OCI-LY7 (cell line): Measurements from ENCODE around the gene PTBP3. TPM values are rescaled to one million over a fixed set of nuclear protein-coding genes. Genes with fewer than 3 reads are reported as not detected.

ENCODE experiments used
- BruUV-seq: library from RNA; stranded (reverse); fragments of 400-500 nt; replicated peaks from 2 replicates; lab custom pipeline; 2021; lab: Mats Ljungman, UMichigan
- CTCF ChIA-PET: fragments of 300-600 bp; sonication (Branson Sonifier 250); formaldehyde crosslinking; loops from one replicate; lab custom pipeline; 2022; ENCODE audit warnings: antibody characterized with exemption; ENCODE audit not compliant: unreplicated experiment; lab: Charles Lee
- POLR2A ChIA-PET: fragments of 300-600 bp; sonication (Branson Sonifier 250); formaldehyde crosslinking; loops from one replicate; lab custom pipeline; 2022; ENCODE audit warnings: antibody characterized with exemption; lab: Charles Lee
- DNase-seq: peaks from one replicate; pipeline ENCODE4 v3.0.0-alpha.2; 2015; ENCODE audit warnings: low spot score
- H2AFZ ChIP-seq: fragments of 200-600 bp; sonication (generic), shearing (Covaris generic); 2 replicates; pipeline ENCODE4 v1.6.1; 2014; ENCODE audit warnings: mild to moderate bottlenecking, antibody characterized with exemption, low read length, moderate library complexity
- H3K27ac ChIP-seq: fragments of 200-600 bp; sonication (generic); 2 replicates; pipeline ENCODE4 v1.5.1; 2014; ENCODE audit warnings: mixed run types, low read depth, mild to moderate bottlenecking, moderate library complexity, low read length, inconsistent platforms; ENCODE audit not compliant: poor library complexity, severe bottlenecking
- H3K36me3 ChIP-seq: fragments of 200-600 bp; sonication (generic); 2 replicates; pipeline ENCODE4 v1.6.1; 2014; ENCODE audit warnings: mild to moderate bottlenecking, antibody characterized with exemption, low read length, moderate library complexity, mixed read lengths; ENCODE audit not compliant: insufficient read depth
- H3K4me1 ChIP-seq: fragments of 200-600 bp; sonication (generic); 2 replicates; pipeline ENCODE4 v1.5.1; 2014; ENCODE audit warnings: mild to moderate bottlenecking, low read length; ENCODE audit not compliant: insufficient read depth, poor library complexity, severe bottlenecking
- H3K4me2 ChIP-seq: fragments of 200-600 bp; sonication (generic); 2 replicates; pipeline ENCODE4 v1.6.1; 2014; ENCODE audit warnings: mild to moderate bottlenecking, low read length
- H3K4me3 ChIP-seq: fragments of 200-600 bp; sonication (generic); 2 replicates; pipeline ENCODE4 v1.5.1; 2014; ENCODE audit warnings: mild to moderate bottlenecking, low read depth, low read length; ENCODE audit not compliant: poor library complexity, severe bottlenecking
- H3K79me2 ChIP-seq: fragments of 200-600 bp; sonication (generic); 2 replicates; pipeline ENCODE4 v1.6.1; 2016; ENCODE audit warnings: low read depth, mild to moderate bottlenecking, low read length, moderate library complexity, mixed read lengths; ENCODE audit not compliant: insufficient read depth
- H3K9me2 ChIP-seq: fragments of 200-600 bp; sonication (generic); 2 replicates; pipeline ENCODE4 v1.6.1; 2016; ENCODE audit warnings: mild to moderate bottlenecking, low read length, mixed read lengths; ENCODE audit not compliant: insufficient read depth
- H3K9me3 ChIP-seq: fragments of 200-600 bp; sonication (generic); 2 replicates; pipeline ENCODE4 v1.6.1; 2014; ENCODE audit warnings: mild to moderate bottlenecking, mixed run types, low read length, mixed read lengths
- H4K20me1 ChIP-seq: fragments of 200-600 bp; sonication (generic); 2 replicates; pipeline ENCODE4 v1.6.1; 2014; ENCODE audit warnings: mild to moderate bottlenecking, antibody characterized with exemption, low read length, moderate library complexity, mixed read lengths; ENCODE audit not compliant: insufficient read depth
- CTCF ChIP-seq: fragments of 200-600 bp; sonication (generic); conservative IDR thresholded peaks from 2 replicates; pipeline ENCODE4 v1.5.1; 2014; ENCODE audit warnings: mild to moderate bottlenecking, antibody characterized with exemption, low read length, moderate library complexity, mixed read lengths
- EZH2phosphoT487 ChIP-seq: fragments of 200-600 bp; sonication (generic); IDR thresholded peaks from 2 replicates; pipeline ENCODE4 v1.6.1; 2018; ENCODE audit warnings: low read depth, borderline replicate concordance, mild to moderate bottlenecking, mixed run types, antibody characterized with exemption, low read length, moderate library complexity, mixed read lengths
- intact Hi-C: fragments of 100-400 bp; cut with micrococcal nuclease; formaldehyde crosslinking; loops from one replicate; pipeline ENCODE4 v1.10.0; 2022; ENCODE audit not compliant: unreplicated experiment
- small RNA-seq: library from RNA; depleted of rRNA; stranded (forward); fragments of <200 nt; gene quantifications from one replicate; pipeline ENCODE3, GENCODE V24; 2014
- total RNA-seq, 2 experiments: library from RNA; depleted of rRNA in 1 of 2; stranded (reverse); fragments of >200 nt in 1 of 2; shearing (Covaris generic) in 1 of 2; gene quantifications; 2 replicates each; pipeline ENCODE4 v1.2.3, GENCODE V29; 2014 to 2022

The PTBP3 gene
- total RNA-seq, 2 experiments from 2014 or later = 38.1 to 98.2 TPM

- BruUV-seq = no TSS peak
- TF ChIP-seq CTCF (no peak), EZH2phosphoT487 (no peak)
Measured at GRCh38 chr9:112170235-112170634, 163.2 kb downstream of the PTBP3 start.

GRCh38 chr9:112169368-112169767 lies 164.1 kb downstream of the PTBP3 start:
- H3K9me3 ChIP-seq = no peaks in the 10 kb centered on the region
- TF ChIP-seq CTCF = no peak
- H3K4me3 ChIP-seq = no peak overlapping the region
- no peak overlapping the region for H3K4me2 ChIP-seq
- H3K27ac ChIP-seq = no peak overlapping the region
- no peaks in the 10 kb centered on the region for H3K9me2 ChIP-seq
- no peaks in the 10 kb centered on the region for H3K79me2 ChIP-seq
- intact Hi-C loops = no loop called here
- no TSS peak for BruUV-seq
- no peaks in the 10 kb centered on the region for H3K36me3 ChIP-seq
- DNase-seq = no peak
- no peaks in the 10 kb centered on the region for H3K4me1 ChIP-seq
- ChIA-PET CTCF (no interaction called here), POLR2A (interaction anchor here (0.6 to 0.7 kb wide), 2 partner anchors 152 to 327 kb away, joined by 3 to 4 read pairs; no protein-coding TSS in a partner anchor)
- no peaks in the 10 kb centered on the region for H4K20me1 ChIP-seq
- H2AFZ ChIP-seq = no peak overlapping the region

More at GRCh38 chr9:112170235-112170634, 163.2 kb downstream of the PTBP3 start:
- Histone ChIP-seq H3K9me2 (no peaks in the 10 kb centered on the region), H3K4me2 (no peak overlapping the region), H3K79me2 (no peaks in the 10 kb centered on the region), H3K4me1 (no peaks in the 10 kb centered on the region), H3K4me3 (no peak overlapping the region), H3K27ac (no peak overlapping the region), H3K36me3 (no peaks in the 10 kb centered on the region), H4K20me1 (no peaks in the 10 kb centered on the region), H3K9me3 (no peaks in the 10 kb centered on the region), H2AFZ (no peak overlapping the region)
- DNase-seq = no peak
- intact Hi-C loops = no loop called here
- ChIA-PET POLR2A (interaction anchor here (0.6 kb wide), 1 partner anchor 63 kb away, joined by 3 read pairs; no protein-coding TSS in a partner anchor), CTCF (no interaction called here)

- no peaks in the 10 kb centered on the region for H3K4me1 ChIP-seq
- POLR2A ChIA-PET = no interaction called here
- BruUV-seq = no TSS peak
Measured at GRCh38 chr9:112168197-112168596, 165.2 kb downstream of the PTBP3 start.

More at GRCh38 chr9:112168197-112168596, 165.2 kb downstream of the PTBP3 start:
- no peak overlapping the region for H3K27ac ChIP-seq
- DNase-seq = no peak
- no peaks in the 10 kb centered on the region for H3K36me3 ChIP-seq
- H4K20me1 ChIP-seq = no peaks in the 10 kb centered on the region
- no peak for TF ChIP-seq CTCF
- no peak for TF ChIP-seq EZH2phosphoT487
- H3K4me3 ChIP-seq = no peak overlapping the region
- H3K4me2 ChIP-seq = no peak overlapping the region
- CTCF ChIA-PET = no interaction called here
- no peaks in the 10 kb centered on the region for H3K9me3 ChIP-seq
- H3K9me2 ChIP-seq = no peaks in the 10 kb centered on the region
- no peak overlapping the region for H2AFZ ChIP-seq
- H3K79me2 ChIP-seq = no peaks in the 10 kb centered on the region
- intact Hi-C loops = no loop called here

Small RNA genes within 50 kb of the gene (small RNA-seq; reads per million reads assigned to genes)
- gene RF00019 (not detected), gene RN7SL430P (not detected), gene RN7SL57P (not detected), gene RNA5SP295 (not detected)

Other genes with a start within 250 kb of the PTBP3 start
- 0.85 TPM in 1 of 2 replicates, not detected in the other for gene SUSD1, start 158.3 kb downstream of the PTBP3 start, total RNA-seq (2014; rRNA removed; shearing (Covaris generic))
- 0.28 and 0.32 TPM in 2 replicates for gene SUSD1, start 158.3 kb downstream of the PTBP3 start, total RNA-seq (2022)
- 10.0 and 12.7 TPM in 2 replicates for gene HSDL2, start 46.5 kb upstream of the PTBP3 start, total RNA-seq (2014; rRNA removed; shearing (Covaris generic))
- gene HSDL2, start 46.5 kb upstream of the PTBP3 start, total RNA-seq (2022) = 16.6 and 17.1 TPM in 2 replicates
- gene KIAA1958, start 153.2 kb upstream of the PTBP3 start, total RNA-seq (2014; rRNA removed; shearing (Covaris generic)) = 13.4 and 15.4 TPM in 2 replicates
- gene KIAA1958, start 153.2 kb upstream of the PTBP3 start, total RNA-seq (2022) = 19.8 and 21.2 TPM in 2 replicates